Heart right ventricle (tissue), 16 donors: ENCODE results near the gene LRPPRC. TPM values are rescaled to one million over a fixed set of nuclear protein-coding genes. Genes with fewer than 3 reads are reported as not detected.
A peak's percentile ranks its signal among the peaks of the same experiment; 100 is the strongest.

Experiments used
- ATAC-seq, 8 donors: fragments of 200-7000 bp; cut with Tn5 transposase; one replicate each; pipeline ENCODE4 v1.9.1; 2020; ENCODE audit warnings: mild to moderate bottlenecking in 8 of 8, moderate library complexity in 8 of 8, moderate number of reproducible peaks in 1 of 8
- DNase-seq, 2 donors: peaks; one replicate each; pipeline ENCODE4 v3.0.0-alpha.2; 2020
- H3K27ac ChIP-seq, 10 donors: fragments of 200-600 bp; sonication (generic) in 2 of 10; one replicate each; pipeline versions ENCODE4 v1.5.0 to v1.8.0; 2020 to 2022; ENCODE audit warnings: mild to moderate bottlenecking in 3 of 10
- H3K27me3 ChIP-seq, 7 donors: fragments of 200-600 bp; one replicate each; pipeline ENCODE4 v1.8.0; 2021 to 2022; ENCODE audit warnings: mild to moderate bottlenecking in 2 of 7
- H3K36me3 ChIP-seq, 9 donors: fragments of 200-600 bp; sonication (generic) in 1 of 9; one replicate each; pipeline versions ENCODE4 v1.5.0 to v1.8.0; 2020 to 2022; ENCODE audit warnings: mild to moderate bottlenecking in 2 of 9
- H3K4me1 ChIP-seq, 9 donors: fragments of 200-600 bp; sonication (generic) in 1 of 9; one replicate each; pipeline versions ENCODE4 v1.5.0 to v1.8.0; 2020 to 2022; ENCODE audit warnings: mild to moderate bottlenecking in 4 of 9
- H3K4me3 ChIP-seq, 10 donors: fragments of 200-600 bp; sonication (generic) in 2 of 10; one replicate each; pipeline versions ENCODE4 v1.5.0 to v1.8.0; 2020 to 2022; ENCODE audit warnings: mild to moderate bottlenecking in 7 of 10, moderate library complexity in 2 of 10
- H3K9me3 ChIP-seq, 11 donors: fragments of 200-600 bp in 10 of 11; sonication (generic) in 2 of 11; one replicate each; pipeline versions ENCODE4 v1.5.0 to v1.8.0; 2013 to 2022; ENCODE audit warnings: mild to moderate bottlenecking in 2 of 11, control low read depth in 1 of 11, moderate library complexity in 1 of 11
- WGBS, 2 donors: extraction: QIAGEN DNeasy Blood & Tissue Kit; methylation state at CpG; one replicate each; pipeline ENCODE4 v1.1.7; 2013; ENCODE audit warnings: inconsistent platforms in 1 of 2; 5-methylcytosine and 5-hydroxymethylcytosine counted together
- intact Hi-C, 10 donors: fragments of 100-400 bp; cut with DNase I; formaldehyde crosslinking; loops; one replicate each; pipeline versions ENCODE4 v1.11.1 to v1.14.2; 2022
- polyA plus RNA-seq, 2 donors: library from polyadenylated mRNA; stranded (reverse); fragments of 200-250 nt; gene quantifications; one replicate each; pipeline ENCODE4 v1.2.3, GENCODE V29; 2013
- total RNA-seq, 10 donors: library from RNA; stranded (reverse); fragmentation: NEBNext Ultra II Directional in 3 of 10; extraction: Animal tissue kit (Norgen Biotek cat#: 25700) in 3 of 10; gene quantifications; one replicate each; pipeline versions ENCODE4 v1.2.1 to v1.2.4, GENCODE V29; 2021 to 2023
- TF ChIP-seq, protein P1 (sequence below), 9 donors: fragments of 200-600 bp; sonication (generic) in 2 of 9; IDR thresholded peaks; one replicate each; pipeline versions ENCODE4 v1.5.0 to v1.8.0; 2021 to 2022; ENCODE audit warnings: antibody characterized with exemption in 9 of 9, mild to moderate bottlenecking in 5 of 9, moderate library complexity in 1 of 9
- donor health status: Arrhythmogenic right ventricular cardiomyopathy.
- donor health status: ischemic (EF 13 %, LVEDD 7.1; RV severe dilation, severe dysfunction).
- donor health status: healthy with polysubstance abuse.
- donor health status: DM: no; HTN: yes; CAD: no.
- donor health status: DM: no; HTN: no; CAD: no.
- donor health status: ischemic (EF 25% LVEDD 6.9; RV normal size, moderate dysfunction).
- donor health status: ischemic (EF 25% LVEDD 5.7; RV mildly dilated, moderate dysfunction).
- donor health status: healthy.
- donor health status: DM: yes; HTN: yes; CAD: no.
- donor health status: Ischemic cardiomyopathy.
- donor health status: ischemic (EF 35%, LVEDD 5.7; RV mildly dilated, moderate dysfunction).
- donor health status: nonischemic (EF 11% LVEDD 7.7; RV severe dilation, severe dysfunction).
- donor health status: DM: yes; HTN: yes; CAD: no.
- donor health status: PGD.
- donor health status: ischemic (EF 29% LVEDD 5.4; RV normal size, mild dysfunction).
- donor health status: nonischemic (EF 23%, LVEDD 6.1; RV moderate dilation, normal function).

Gene LRPPRC
- total and polyA plus RNA-seq, 12 donors: 26.1 to 123 (median 112) TPM

DNA sequence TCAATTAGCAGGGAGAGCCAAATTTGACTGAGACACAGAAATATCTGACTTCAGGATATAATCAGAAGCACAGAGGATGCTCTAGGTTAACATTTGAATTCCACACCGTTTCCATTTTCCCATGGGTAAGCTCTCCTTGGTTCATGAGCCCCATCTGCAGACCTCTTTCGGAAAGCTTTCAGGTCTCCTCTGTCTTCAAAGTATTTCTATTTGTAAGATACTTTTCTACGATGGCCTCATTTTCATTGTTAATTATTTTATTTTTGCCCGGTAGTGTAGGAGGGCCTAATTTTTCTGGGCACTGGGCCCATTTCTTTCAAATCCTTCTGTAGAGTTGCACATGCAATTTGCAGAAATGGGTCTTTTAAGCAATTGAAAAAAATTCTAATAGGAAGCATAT is 53.8 kb downstream of the LRPPRC start:
- no peaks in the 10 kb centered on the region for H3K27me3 ChIP-seq
- H3K36me3 ChIP-seq: peaks cover 0 to 93% (median 45%) of the 10 kb centered on the region in 9 donors
- H3K27ac ChIP-seq: no peak overlapping the region
- peaks cover 0 to 8% (median 0%) of the 10 kb centered on the region in 9 donors for H3K4me1 ChIP-seq
- no peak overlapping the region for H3K4me3 ChIP-seq
- no peak for DNase-seq
- 60% methylated on average over 4 of the region's 4 CpGs for WGBS, 2 donors
- no peaks in the 10 kb centered on the region for H3K9me3 ChIP-seq
- ATAC-seq: no peak
- TF ChIP-seq, protein P1, sequence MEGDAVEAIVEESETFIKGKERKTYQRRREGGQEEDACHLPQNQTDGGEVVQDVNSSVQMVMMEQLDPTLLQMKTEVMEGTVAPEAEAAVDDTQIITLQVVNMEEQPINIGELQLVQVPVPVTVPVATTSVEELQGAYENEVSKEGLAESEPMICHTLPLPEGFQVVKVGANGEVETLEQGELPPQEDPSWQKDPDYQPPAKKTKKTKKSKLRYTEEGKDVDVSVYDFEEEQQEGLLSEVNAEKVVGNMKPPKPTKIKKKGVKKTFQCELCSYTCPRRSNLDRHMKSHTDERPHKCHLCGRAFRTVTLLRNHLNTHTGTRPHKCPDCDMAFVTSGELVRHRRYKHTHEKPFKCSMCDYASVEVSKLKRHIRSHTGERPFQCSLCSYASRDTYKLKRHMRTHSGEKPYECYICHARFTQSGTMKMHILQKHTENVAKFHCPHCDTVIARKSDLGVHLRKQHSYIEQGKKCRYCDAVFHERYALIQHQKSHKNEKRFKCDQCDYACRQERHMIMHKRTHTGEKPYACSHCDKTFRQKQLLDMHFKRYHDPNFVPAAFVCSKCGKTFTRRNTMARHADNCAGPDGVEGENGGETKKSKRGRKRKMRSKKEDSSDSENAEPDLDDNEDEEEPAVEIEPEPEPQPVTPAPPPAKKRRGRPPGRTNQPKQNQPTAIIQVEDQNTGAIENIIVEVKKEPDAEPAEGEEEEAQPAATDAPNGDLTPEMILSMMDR (IDR thresholded peaks at IDR 0.05): no peak
- intact Hi-C loops: no loop called here

DNA sequence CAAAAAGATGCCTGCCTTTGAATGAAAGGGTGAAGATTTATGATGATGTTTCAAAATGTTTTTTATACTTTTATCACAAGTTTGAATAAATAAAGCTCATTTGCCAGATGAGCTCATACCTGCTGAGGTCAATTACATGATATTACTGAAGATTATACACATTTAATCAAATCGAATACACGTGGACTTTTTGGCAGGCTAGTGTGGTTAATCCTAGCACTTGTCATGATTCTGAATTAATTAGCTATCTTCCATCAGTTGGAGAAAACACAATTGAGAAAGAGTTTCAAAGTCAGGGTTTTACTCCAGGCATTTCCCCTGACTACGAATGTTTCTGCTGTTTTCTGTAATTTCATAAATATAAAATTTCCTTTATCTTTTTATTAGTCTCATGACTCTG is 54.4 kb downstream of the LRPPRC start:
- WGBS, 2 donors: 81 to 84% methylated on average over 3 of the region's 3 CpGs

DNA sequence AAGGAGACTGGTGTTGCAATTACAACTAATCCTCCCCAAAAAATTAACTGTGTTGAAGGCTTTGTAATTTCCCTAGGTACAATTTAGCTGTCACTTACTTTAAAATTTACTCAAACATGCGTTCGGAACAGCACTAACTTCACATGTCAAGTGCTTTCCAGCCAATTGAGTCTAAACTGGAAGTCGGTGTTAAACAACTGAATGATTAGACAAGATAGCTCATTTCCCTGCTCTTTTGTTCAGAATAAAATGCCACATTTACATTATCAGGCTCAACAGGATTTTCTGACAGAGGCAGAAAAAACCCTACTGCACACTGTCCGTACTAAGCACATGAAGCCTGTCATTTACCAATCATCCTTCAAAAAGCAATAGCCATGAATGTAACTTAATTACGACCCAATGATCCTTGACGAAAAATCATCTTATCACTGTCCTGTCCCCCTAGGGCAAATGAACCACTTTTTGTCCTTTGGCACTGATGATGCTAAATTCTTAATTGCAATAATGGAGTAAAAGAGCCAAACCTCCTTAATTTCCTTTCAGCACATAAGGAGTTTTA is 56.0 kb downstream of the LRPPRC start:
- Histone ChIP-seq H3K4me1 (peaks cover 0 to 8% (median 0%) of the 10 kb centered on the region in 9 donors), H3K27me3 (no peaks in the 10 kb centered on the region), H3K9me3 (no peaks in the 10 kb centered on the region), H3K27ac (no peak overlapping the region), H3K4me3 (no peak overlapping the region), H3K36me3 (peaks cover 0 to 81% (median 24%) of the 10 kb centered on the region in 9 donors)
- intact Hi-C loops: no loop called here
- TF ChIP-seq, protein P1 (IDR thresholded peaks at IDR 0.05): no peak
- 88% methylated on average over 6 of the region's 6 CpGs for WGBS, 2 donors
- ATAC-seq: no peak
- no peak for DNase-seq

More for the DNA sequence above, 54.4 kb downstream of the LRPPRC start:
- no peak for DNase-seq
- Histone ChIP-seq H3K4me3 (no peak overlapping the region), H3K36me3 (peaks cover 0 to 92% (median 39%) of the 10 kb centered on the region in 9 donors), H3K9me3 (no peaks in the 10 kb centered on the region), H3K4me1 (peaks cover 0 to 8% (median 0%) of the 10 kb centered on the region in 9 donors), H3K27me3 (no peaks in the 10 kb centered on the region), H3K27ac (no peak overlapping the region)
- TF ChIP-seq, protein P1 (IDR thresholded peaks at IDR 0.05): no peak
- intact Hi-C loops: no loop called here
- ATAC-seq: no peak

DNA sequence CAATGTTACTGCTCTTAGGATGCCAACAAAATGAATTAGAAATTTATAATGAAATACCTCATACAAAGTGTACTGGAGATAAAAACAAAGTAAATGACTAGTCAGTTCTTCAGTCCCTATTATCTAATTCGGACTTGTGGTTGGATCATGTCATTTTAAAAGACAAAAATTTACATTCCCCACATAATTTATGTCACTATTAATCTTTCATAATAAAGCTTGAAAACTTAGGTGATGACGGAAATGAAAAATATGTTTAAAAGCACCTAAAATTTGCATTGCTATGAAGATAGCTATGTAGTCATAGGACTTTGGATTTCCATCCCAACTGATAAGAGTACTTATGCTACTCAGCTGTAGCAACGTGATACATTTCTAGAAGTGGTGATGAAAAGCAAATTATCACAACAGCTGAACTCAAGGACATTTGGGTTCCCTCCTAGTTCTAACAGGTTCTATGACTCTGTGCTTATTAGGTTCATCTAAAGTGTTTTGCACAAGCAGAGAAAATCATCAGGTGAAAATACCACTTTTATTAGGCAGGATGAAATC is 58.4 kb downstream of the LRPPRC start:
- Histone ChIP-seq H3K36me3 (peaks cover 0 to 81% (median 28%) of the 10 kb centered on the region in 9 donors), H3K27ac (no peak overlapping the region), H3K4me3 (no peak overlapping the region), H3K9me3 (no peaks in the 10 kb centered on the region), H3K4me1 (peaks cover 0 to 8% (median 0%) of the 10 kb centered on the region in 9 donors), H3K27me3 (no peaks in the 10 kb centered on the region)
- 36 to 56% methylated on average over 3 of the region's 3 CpGs for WGBS, 2 donors
- TF ChIP-seq, protein P1 (IDR thresholded peaks at IDR 0.05): no peak
- intact Hi-C loops: no loop called here
- DNase-seq: no peak
- peak in 5 of 8 donors; percentile 37 to 64 (median 55) for ATAC-seq
